Spleen (tissue), 7 donors: ENCODE measurements around the gene STK17A.

ENCODE experiments used
- CTCF ChIP-seq, 11 experiments: fragments of 200-600 bp in 7 of 11; fragments of 450-650 bp in 4 of 11; sonication (generic) in 4 of 11; IDR thresholded peaks in 8 of 11; conservative IDR thresholded peaks in 3 of 11; 1 replicate in 7 of 11; 2 replicates in 4 of 11; pipeline versions ENCODE4 v1.4.0 to v1.8.0; 2016 to 2021; ENCODE audit warnings: antibody characterized with exemption in 11 of 11, inconsistent platforms in 4 of 11, mild to moderate bottlenecking in 1 of 11
- POLR2AphosphoS5 ChIP-seq, 3 donors: sonication (generic); formaldehyde crosslinking; IDR thresholded peaks; one replicate each; pipeline ENCODE4 v1.5.1; 2017; ENCODE audit warnings: antibody characterized with exemption in 3 of 3
- donor health status: DM: no; HTN: no; CAD: no; lungs with moderate emphysema.
- donor health status: DM: no; HTN: no; CAD: no.
- donor health status: DM: no; HTN: no; CAD: no.

GRCh38 chr7:43553999-43554398 is 28.9 kb upstream of the STK17A start:
- no peak for TF ChIP-seq CTCF (IDR thresholded peaks at IDR 0.05 in 8 of 11, conservative IDR thresholded peaks at IDR 0.05 in 3 of 11)
- no peak for TF ChIP-seq POLR2AphosphoS5 (IDR thresholded peaks at IDR 0.05)
